HepG2 (cell line): ENCODE data around the gene DOK1. TPM values are rescaled to one million over a fixed set of nuclear protein-coding genes. Genes with fewer than 3 reads are reported as not detected.

Experiments used
- ATAD3A ChIP-seq: sonication (generic); formaldehyde crosslinking; IDR thresholded peaks from 2 replicates; pipeline ENCODE4 v1.4.0; 2020; ENCODE audit warnings: missing genetic modification reagents
- FOXJ3 ChIP-seq: sonication (generic); formaldehyde crosslinking; IDR thresholded peaks from 2 replicates; pipeline ENCODE4 v1.4.0; 2020; ENCODE audit warnings: missing genetic modification reagents, mild to moderate bottlenecking, borderline replicate concordance
- GATAD1 ChIP-seq: IDR thresholded peaks from 2 replicates; pipeline ENCODE4 v1.6.1; 2016; ENCODE audit warnings: missing genetic modification reagents, missing compliant biosample characterization
- KMT2A ChIP-seq: sonication (generic); formaldehyde crosslinking; IDR thresholded peaks from 2 replicates; pipeline ENCODE4 v1.4.0; 2020; ENCODE audit warnings: missing genetic modification reagents
- MEF2D ChIP-seq: sonication (generic); formaldehyde crosslinking; IDR thresholded peaks from 2 replicates; pipeline ENCODE4 v1.5.1; 2020; ENCODE audit warnings: mild to moderate bottlenecking, missing genetic modification reagents
- MTF1 ChIP-seq: sonication (generic); formaldehyde crosslinking; IDR thresholded peaks from 2 replicates; pipeline ENCODE4 v1.5.0; 2020; ENCODE audit warnings: missing genetic modification reagents
- NR1H2 ChIP-seq: sonication (generic); formaldehyde crosslinking; IDR thresholded peaks from 2 replicates; pipeline ENCODE4 v1.8.1; 2022; ENCODE audit warnings: low read depth, missing genetic modification reagents, borderline replicate concordance
- PAX8 ChIP-seq: sonication (generic); formaldehyde crosslinking; IDR thresholded peaks from 2 replicates; pipeline ENCODE4 v1.8.0; 2022; ENCODE audit warnings: mild to moderate bottlenecking, missing genetic modification reagents, borderline replicate concordance
- RAD21 ChIP-seq: fragments of 450-650 bp; formaldehyde crosslinking; IDR thresholded peaks from 2 replicates; pipeline ENCODE4 v1.5.0; 2020; ENCODE audit warnings: mild to moderate bottlenecking
- REXO4 ChIP-seq: sonication (generic); formaldehyde crosslinking; IDR thresholded peaks from 2 replicates; pipeline ENCODE4 v1.8.0; 2022; ENCODE audit warnings: missing genetic modification reagents, mild to moderate bottlenecking, borderline replicate concordance
- TBX2 ChIP-seq: sonication (generic); formaldehyde crosslinking; IDR thresholded peaks from 2 replicates; pipeline ENCODE4 v1.5.0; 2020; ENCODE audit warnings: missing genetic modification reagents, mild to moderate bottlenecking, borderline replicate concordance
- U2AF1 ChIP-seq: fragments of 200-400 bp; formaldehyde crosslinking; optimal IDR thresholded peaks from 2 replicates; pipeline ENCODE3; 2017; ENCODE audit warnings: mild to moderate bottlenecking, low read depth, low read length
- ZKSCAN8 ChIP-seq: IDR thresholded peaks from 2 replicates; pipeline ENCODE4 v1.6.1; 2016; ENCODE audit warnings: borderline replicate concordance, missing genetic modification reagents, missing compliant biosample characterization
- ZNF235 ChIP-seq: sonication (generic); formaldehyde crosslinking; IDR thresholded peaks from 2 replicates; pipeline ENCODE4 v1.8.1; 2023; ENCODE audit warnings: mild to moderate bottlenecking, missing genetic modification reagents, borderline replicate concordance
- ZNF331 ChIP-seq: sonication (generic); formaldehyde crosslinking; IDR thresholded peaks from 2 replicates; pipeline ENCODE4 v1.4.0; 2020; ENCODE audit warnings: missing genetic modification reagents
- ZNF367 ChIP-seq: sonication (generic); formaldehyde crosslinking; IDR thresholded peaks from 2 replicates; pipeline ENCODE4 v1.4.0; 2020; ENCODE audit warnings: missing genetic modification reagents, borderline replicate concordance
- ZNF605 ChIP-seq: sonication (generic); formaldehyde crosslinking; IDR thresholded peaks from 2 replicates; pipeline ENCODE4 v1.8.0; 2022; ENCODE audit warnings: mild to moderate bottlenecking, missing genetic modification reagents
- ZNF619 ChIP-seq: sonication (generic); formaldehyde crosslinking; IDR thresholded peaks from 2 replicates; pipeline ENCODE4 v1.4.0; 2020; ENCODE audit warnings: mild to moderate bottlenecking, missing genetic modification reagents
- ZNF773 ChIP-seq: sonication (generic); formaldehyde crosslinking; IDR thresholded peaks from 2 replicates; pipeline ENCODE4 v1.4.0; 2020; ENCODE audit warnings: missing genetic modification reagents, borderline replicate concordance
- ZNF790 ChIP-seq: sonication (generic); formaldehyde crosslinking; IDR thresholded peaks from 2 replicates; pipeline ENCODE4 v1.8.0; 2022; ENCODE audit warnings: missing genetic modification reagents, mild to moderate bottlenecking, borderline replicate concordance
- polyA plus RNA-seq, 8 experiments: library from polyadenylated mRNA; depleted of rRNA in 3 of 8; stranded (reverse) in 7 of 8; unstranded in 1 of 8; fragments of >200 nt; fragmentation: Illumina TruSeq in 4 of 8; extraction: Trizol in 4 of 8; gene quantifications; 2 replicates each; pipeline versions ENCODE4 v1.2.1 to v1.2.3, GENCODE V29; 2011 to 2016; ENCODE audit warnings: low read depth in 4 of 8, missing spikeins in 1 of 8, mixed read lengths in 1 of 8; ENCODE audit not compliant: insufficient read depth in 1 of 8
- total RNA-seq, 5 experiments: library from RNA; depleted of rRNA; stranded (reverse); fragments of >200 nt; fragmentation: Illumina TruSeq; extraction: Trizol; gene quantifications; 2 replicates each; pipeline ENCODE4 v1.2.3, GENCODE V29; 2016; ENCODE audit warnings: low read depth in 1 of 5
- TF ChIP-seq, protein P1 (sequence below): sonication (generic); formaldehyde crosslinking; IDR thresholded peaks from 2 replicates; pipeline ENCODE4 v1.4.0; 2020; ENCODE audit warnings: missing genetic modification reagents
- TF ChIP-seq, protein P2 (sequence below): sonication (generic); formaldehyde crosslinking; IDR thresholded peaks from 2 replicates; pipeline ENCODE4 v1.4.0; 2020; ENCODE audit warnings: missing genetic modification reagents
- TF ChIP-seq, protein P3 (sequence below): sonication (generic); formaldehyde crosslinking; IDR thresholded peaks from 2 replicates; pipeline ENCODE4 v1.5.0; 2020; ENCODE audit warnings: mild to moderate bottlenecking, missing genetic modification reagents

Gene DOK1
- total and polyA plus RNA-seq, 2 of the 13 experiments (the other 11 are each of a cell fraction or from before 2014, with no cell fraction given), result 0.53 to 0.74 TPM

DNA sequence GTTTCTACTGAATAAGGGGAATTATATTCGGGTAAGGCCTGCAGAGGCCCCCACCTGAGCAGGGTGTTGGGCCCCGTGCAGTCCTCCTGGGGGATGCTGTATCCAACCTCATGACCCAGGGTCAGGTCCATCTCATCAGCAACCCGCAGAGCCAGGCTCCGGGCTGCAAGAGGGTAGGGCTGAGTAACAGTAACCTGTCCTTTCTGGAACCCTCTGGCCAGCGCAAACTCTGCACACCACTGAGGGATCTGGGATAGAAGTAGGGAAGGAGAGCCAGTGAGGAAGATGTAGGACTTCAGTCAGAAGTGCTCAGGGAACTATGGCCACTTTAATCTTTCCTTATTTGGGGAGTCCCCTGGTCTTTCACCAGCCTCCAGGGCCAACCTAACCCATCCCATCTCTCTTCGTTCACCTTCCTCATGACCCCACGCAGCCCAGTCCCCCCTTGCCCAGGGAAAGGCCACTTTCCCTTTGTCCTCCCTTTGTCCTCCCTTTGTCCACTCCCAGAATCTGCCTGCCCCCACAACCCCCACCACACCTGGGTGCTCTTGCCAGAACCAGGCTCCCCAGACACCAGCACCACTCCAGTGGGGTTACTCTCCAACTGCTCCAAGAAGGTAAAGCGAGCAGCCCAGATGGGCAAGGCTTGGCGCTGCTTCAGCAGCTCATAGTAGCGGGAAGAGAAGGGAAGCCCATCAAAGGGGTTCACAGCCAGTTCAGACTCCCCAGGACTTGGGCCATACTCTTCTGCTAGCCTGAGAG lies 29.4 kb upstream of the DOK1 start (continued):
- TF ChIP-seq NR1H2 (CRISPR knock-in tag), result no peak
- no peak for TF ChIP-seq MTF1 (CRISPR knock-in tag)
- TF ChIP-seq TBX2 (CRISPR knock-in tag), result no peak
- no peak for TF ChIP-seq ZNF235 (CRISPR knock-in tag)
- no peak for TF ChIP-seq ZNF367
- TF ChIP-seq RAD21, result no peak
- TF ChIP-seq U2AF1, result no peak
- no peak for TF ChIP-seq MEF2D
- TF ChIP-seq ZNF605 (CRISPR knock-in tag), result peak; percentile 37; the same call in 1 of the 2 replicates
- TF ChIP-seq, protein P1, sequence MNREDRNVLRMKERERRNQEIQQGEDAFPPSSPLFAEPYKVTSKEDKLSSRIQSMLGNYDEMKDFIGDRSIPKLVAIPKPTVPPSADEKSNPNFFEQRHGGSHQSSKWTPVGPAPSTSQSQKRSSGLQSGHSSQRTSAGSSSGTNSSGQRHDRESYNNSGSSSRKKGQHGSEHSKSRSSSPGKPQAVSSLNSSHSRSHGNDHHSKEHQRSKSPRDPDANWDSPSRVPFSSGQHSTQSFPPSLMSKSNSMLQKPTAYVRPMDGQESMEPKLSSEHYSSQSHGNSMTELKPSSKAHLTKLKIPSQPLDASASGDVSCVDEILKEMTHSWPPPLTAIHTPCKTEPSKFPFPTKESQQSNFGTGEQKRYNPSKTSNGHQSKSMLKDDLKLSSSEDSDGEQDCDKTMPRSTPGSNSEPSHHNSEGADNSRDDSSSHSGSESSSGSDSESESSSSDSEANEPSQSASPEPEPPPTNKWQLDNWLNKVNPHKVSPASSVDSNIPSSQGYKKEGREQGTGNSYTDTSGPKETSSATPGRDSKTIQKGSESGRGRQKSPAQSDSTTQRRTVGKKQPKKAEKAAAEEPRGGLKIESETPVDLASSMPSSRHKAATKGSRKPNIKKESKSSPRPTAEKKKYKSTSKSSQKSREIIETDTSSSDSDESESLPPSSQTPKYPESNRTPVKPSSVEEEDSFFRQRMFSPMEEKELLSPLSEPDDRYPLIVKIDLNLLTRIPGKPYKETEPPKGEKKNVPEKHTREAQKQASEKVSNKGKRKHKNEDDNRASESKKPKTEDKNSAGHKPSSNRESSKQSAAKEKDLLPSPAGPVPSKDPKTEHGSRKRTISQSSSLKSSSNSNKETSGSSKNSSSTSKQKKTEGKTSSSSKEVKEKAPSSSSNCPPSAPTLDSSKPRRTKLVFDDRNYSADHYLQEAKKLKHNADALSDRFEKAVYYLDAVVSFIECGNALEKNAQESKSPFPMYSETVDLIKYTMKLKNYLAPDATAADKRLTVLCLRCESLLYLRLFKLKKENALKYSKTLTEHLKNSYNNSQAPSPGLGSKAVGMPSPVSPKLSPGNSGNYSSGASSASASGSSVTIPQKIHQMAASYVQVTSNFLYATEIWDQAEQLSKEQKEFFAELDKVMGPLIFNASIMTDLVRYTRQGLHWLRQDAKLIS (CRISPR knock-in tag), result no peak
- TF ChIP-seq ZKSCAN8 (CRISPR knock-in tag), result no peak
- no peak for TF ChIP-seq ATAD3A (CRISPR knock-in tag)
- TF ChIP-seq, protein P2, sequence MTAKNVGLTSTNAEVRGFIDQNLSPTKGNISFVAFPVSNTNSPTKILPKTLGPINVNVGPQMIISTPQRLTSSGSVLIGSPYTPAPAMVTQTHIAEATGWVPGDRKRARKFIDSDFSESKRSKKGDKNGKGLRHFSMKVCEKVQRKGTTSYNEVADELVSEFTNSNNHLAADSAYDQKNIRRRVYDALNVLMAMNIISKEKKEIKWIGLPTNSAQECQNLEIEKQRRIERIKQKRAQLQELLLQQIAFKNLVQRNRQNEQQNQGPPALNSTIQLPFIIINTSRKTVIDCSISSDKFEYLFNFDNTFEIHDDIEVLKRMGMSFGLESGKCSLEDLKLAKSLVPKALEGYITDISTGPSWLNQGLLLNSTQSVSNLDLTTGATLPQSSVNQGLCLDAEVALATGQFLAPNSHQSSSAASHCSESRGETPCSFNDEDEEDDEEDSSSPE (CRISPR knock-in tag), result no peak
- TF ChIP-seq, protein P3, sequence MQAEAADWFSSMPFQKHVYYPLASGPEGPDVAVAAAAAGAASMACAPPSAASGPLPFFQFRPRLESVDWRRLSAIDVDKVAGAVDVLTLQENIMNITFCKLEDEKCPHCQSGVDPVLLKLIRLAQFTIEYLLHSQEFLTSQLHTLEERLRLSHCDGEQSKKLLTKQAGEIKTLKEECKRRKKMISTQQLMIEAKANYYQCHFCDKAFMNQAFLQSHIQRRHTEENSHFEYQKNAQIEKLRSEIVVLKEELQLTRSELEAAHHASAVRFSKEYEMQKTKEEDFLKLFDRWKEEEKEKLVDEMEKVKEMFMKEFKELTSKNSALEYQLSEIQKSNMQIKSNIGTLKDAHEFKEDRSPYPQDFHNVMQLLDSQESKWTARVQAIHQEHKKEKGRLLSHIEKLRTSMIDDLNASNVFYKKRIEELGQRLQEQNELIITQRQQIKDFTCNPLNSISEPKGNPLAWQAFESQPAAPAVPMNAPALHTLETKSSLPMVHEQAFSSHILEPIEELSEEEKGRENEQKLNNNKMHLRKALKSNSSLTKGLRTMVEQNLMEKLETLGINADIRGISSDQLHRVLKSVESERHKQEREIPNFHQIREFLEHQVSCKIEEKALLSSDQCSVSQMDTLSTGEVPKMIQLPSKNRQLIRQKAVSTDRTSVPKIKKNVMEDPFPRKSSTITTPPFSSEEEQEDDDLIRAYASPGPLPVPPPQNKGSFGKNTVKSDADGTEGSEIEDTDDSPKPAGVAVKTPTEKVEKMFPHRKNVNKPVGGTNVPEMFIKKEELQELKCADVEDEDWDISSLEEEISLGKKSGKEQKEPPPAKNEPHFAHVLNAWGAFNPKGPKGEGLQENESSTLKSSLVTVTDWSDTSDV (CRISPR knock-in tag), result peak; percentile 42; the same call in 1 of the 2 replicates
- TF ChIP-seq PAX8 (CRISPR knock-in tag), result no peak
- TF ChIP-seq ZNF790, result peak; percentile 54; the same call in 1 of the 2 replicates
- TF ChIP-seq ZNF773 (CRISPR knock-in tag), result no peak
- no peak for TF ChIP-seq GATAD1 (CRISPR knock-in tag)
- no peak for TF ChIP-seq KMT2A (CRISPR knock-in tag)
- TF ChIP-seq REXO4 (CRISPR knock-in tag), result no peak
- no peak for TF ChIP-seq FOXJ3 (CRISPR knock-in tag)
- no peak for TF ChIP-seq ZNF331 (CRISPR knock-in tag)
- TF ChIP-seq ZNF619 (CRISPR knock-in tag), result no peak
